Measurements from ENCODE around the gene PPOX.

Gene PPOX

DNA sequence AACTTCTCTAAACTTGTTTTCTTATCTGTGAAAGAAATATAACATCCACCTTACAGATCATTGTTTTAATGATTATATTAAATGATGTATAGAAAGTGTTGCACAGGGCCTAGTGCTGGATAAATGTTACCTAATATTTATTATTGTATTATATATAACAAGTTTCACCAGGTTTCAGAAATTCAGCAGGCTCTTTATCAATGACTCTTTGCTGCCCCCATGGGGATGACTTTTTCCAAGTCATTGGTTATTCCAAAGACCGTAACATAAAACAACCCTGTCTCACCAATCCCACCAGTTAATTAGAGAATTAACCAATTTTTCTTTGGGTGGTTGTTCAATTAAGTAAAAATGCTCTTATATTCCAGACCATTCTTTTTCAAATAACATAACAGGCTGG, 26.5 kb upstream of the PPOX start:
- no peaks in the 10 kb centered on the region for H3K27me3 ChIP-seq (ENCODE audit: control insufficient read depth in 1 of 2, insufficient read depth in 1 of 2, low read length in 2 of 2)
- peaks cover 0 to 1% of the 10 kb centered on the region in 2 experiments for H3K36me3 ChIP-seq (ENCODE audit: control insufficient read depth in 1 of 2, insufficient read depth in 2 of 2, low read depth in 1 of 2, low read length in 2 of 2)
- H2BK120ac ChIP-seq (ENCODE audit: low read depth, low read length): no peak overlapping the region
- no peak overlapping the region for H4K8ac ChIP-seq (ENCODE audit: low read length)
- H3K18ac ChIP-seq (ENCODE audit: low read depth in 1 of 2, low read length in 2 of 2): no peak overlapping the region
- no peak overlapping the region for H3K23ac ChIP-seq (ENCODE audit: low read length in 2 of 2)
- no peak overlapping the region for H2BK12ac ChIP-seq (ENCODE audit: low read length in 2 of 2)
- H2AFZ ChIP-seq (ENCODE audit: low read depth, low read length): no peak overlapping the region
- no peak overlapping the region for H3K9ac ChIP-seq (ENCODE audit: low read length)
- no peak overlapping the region for H2AK5ac ChIP-seq (ENCODE audit: low read length, severe bottlenecking)
- no peak overlapping the region for H3K4ac ChIP-seq (ENCODE audit: low read depth in 1 of 2, low read length in 2 of 2)
- H4K91ac ChIP-seq (ENCODE audit: low read length): no peak overlapping the region
- no peak overlapping the region for H3K27ac ChIP-seq (ENCODE audit: low read length, poor library complexity, severe bottlenecking)
- peak; percentile 70 for DNase-seq
- H2BK15ac ChIP-seq (ENCODE audit: low read depth, poor library complexity, severe bottlenecking): no peak overlapping the region
- H3K4me3 ChIP-seq (ENCODE audit: insufficient read depth in 1 of 2, low read depth in 1 of 2, low read length in 2 of 2): no peak overlapping the region
- H2BK5ac ChIP-seq (ENCODE audit: low read depth, low read length, poor library complexity, severe bottlenecking): no peak overlapping the region
- H3K79me1 ChIP-seq (replicated peaks; ENCODE audit: low read length, poor library complexity, severe bottlenecking): peaks cover 29% of the 10 kb centered on the region
- H3K14ac ChIP-seq (ENCODE audit: low read length in 2 of 2): no peak overlapping the region
- H3K4me1 ChIP-seq (ENCODE audit: control insufficient read depth, insufficient read depth, low read depth, low read length): no peaks in the 10 kb centered on the region
- H3K4me2 ChIP-seq (ENCODE audit: low read length, poor library complexity, severe bottlenecking): no peak overlapping the region
- WGBS: no CpG with 5 or more reads among the region's 1 CpG
- no peaks in the 10 kb centered on the region for H3K9me3 ChIP-seq (ENCODE audit: control insufficient read depth, low read length)

DNA sequence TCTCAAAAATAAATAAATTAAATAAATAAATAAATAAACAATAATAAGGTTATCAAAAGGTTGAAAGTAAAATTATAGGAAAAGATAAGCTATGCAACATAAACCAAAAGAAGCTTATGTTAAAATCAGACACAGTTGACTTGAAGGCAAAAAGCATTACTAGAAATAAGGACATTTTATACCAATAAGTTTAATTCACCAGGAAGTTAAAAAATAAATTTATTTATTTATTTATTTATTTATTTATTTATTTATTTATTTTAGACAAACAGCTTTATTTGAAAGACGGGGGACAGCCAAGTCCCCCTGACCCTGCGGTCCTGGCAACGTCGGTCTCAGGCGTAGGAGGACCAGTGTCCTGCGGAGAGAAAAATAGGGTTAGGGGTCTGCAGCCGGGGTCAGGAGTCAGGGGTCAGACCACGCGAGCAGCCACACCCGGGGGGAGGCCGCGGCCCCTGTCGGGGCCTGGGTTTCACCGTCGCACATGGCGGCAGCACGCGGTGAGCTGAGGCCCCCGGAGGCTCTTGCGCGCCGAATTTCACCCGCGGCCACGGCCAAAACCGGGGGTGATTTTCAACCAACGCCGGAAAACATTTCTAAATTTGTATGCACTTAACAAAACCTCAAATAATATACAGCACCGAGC, 25.3 kb upstream of the PPOX start:
- 96% methylated on average over 29 of the region's 29 CpGs for WGBS
- no peak overlapping the region for H3K4me2 ChIP-seq (ENCODE audit: low read length, poor library complexity, severe bottlenecking)
- H2BK120ac ChIP-seq (ENCODE audit: low read depth, low read length): no peak overlapping the region

DNA sequence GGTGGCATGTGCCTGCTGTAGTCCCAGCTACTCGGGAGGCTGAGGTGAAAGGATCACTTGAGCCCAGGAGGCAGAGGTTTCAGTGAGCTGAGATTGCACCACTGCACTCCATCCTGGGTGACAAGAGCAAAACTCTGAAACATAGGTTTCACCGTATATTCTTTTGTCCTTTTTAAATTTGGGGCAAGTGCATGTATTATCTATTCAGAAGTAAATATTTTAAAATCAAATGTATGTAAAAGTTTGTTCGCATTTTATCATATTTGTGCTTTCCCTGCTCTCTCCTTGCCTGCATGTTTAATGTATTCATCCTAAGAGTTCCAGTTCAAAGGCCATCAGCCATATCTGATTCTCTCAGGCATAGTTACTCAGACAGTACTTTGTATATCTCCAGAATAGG, 20.4 kb upstream of the PPOX start:
- no peak for DNase-seq
- H2BK12ac ChIP-seq (ENCODE audit: low read length in 2 of 2): no peak overlapping the region

More for the DNA sequence above, 25.3 kb upstream of the PPOX start:
- H2AFZ ChIP-seq (ENCODE audit: low read depth, low read length): no peak overlapping the region
- H3K27ac ChIP-seq (ENCODE audit: low read length, poor library complexity, severe bottlenecking): no peak overlapping the region
- no peak overlapping the region for H2AK5ac ChIP-seq (ENCODE audit: low read length, severe bottlenecking)
- H3K79me1 ChIP-seq (replicated peaks; ENCODE audit: low read length, poor library complexity, severe bottlenecking): peaks cover 24% of the 10 kb centered on the region
- H3K4me3 ChIP-seq (ENCODE audit: insufficient read depth in 1 of 2, low read depth in 1 of 2, low read length in 2 of 2): no peak overlapping the region
- no peak overlapping the region for H3K4ac ChIP-seq (ENCODE audit: low read depth in 1 of 2, low read length in 2 of 2)
- H3K9ac ChIP-seq (ENCODE audit: low read length): no peak overlapping the region
- no peak overlapping the region for H4K8ac ChIP-seq (ENCODE audit: low read length)
- H3K23ac ChIP-seq (ENCODE audit: low read length in 2 of 2): no peak overlapping the region
- H3K27me3 ChIP-seq (ENCODE audit: control insufficient read depth in 1 of 2, insufficient read depth in 1 of 2, low read length in 2 of 2): no peaks in the 10 kb centered on the region
- H3K18ac ChIP-seq (ENCODE audit: low read depth in 1 of 2, low read length in 2 of 2): no peak overlapping the region
- H2BK15ac ChIP-seq (ENCODE audit: low read depth, poor library complexity, severe bottlenecking): no peak overlapping the region
- H3K9me3 ChIP-seq (ENCODE audit: control insufficient read depth, low read length): no peaks in the 10 kb centered on the region
- no peak overlapping the region for H2BK5ac ChIP-seq (ENCODE audit: low read depth, low read length, poor library complexity, severe bottlenecking)
- no peak overlapping the region for H3K14ac ChIP-seq (ENCODE audit: low read length in 2 of 2)
- DNase-seq: no peak
- H3K36me3 ChIP-seq (ENCODE audit: control insufficient read depth in 1 of 2, insufficient read depth in 2 of 2, low read depth in 1 of 2, low read length in 2 of 2): no peaks in the 10 kb centered on the region
- H3K4me1 ChIP-seq (ENCODE audit: control insufficient read depth, insufficient read depth, low read depth, low read length): no peaks in the 10 kb centered on the region
- H4K91ac ChIP-seq (ENCODE audit: low read length): no peak overlapping the region
- no peak overlapping the region for H2BK12ac ChIP-seq (ENCODE audit: low read length in 2 of 2)

GRCh38 chr1:161153176-161153575, 13.1 kb upstream of the PPOX start:
- H2BK15ac ChIP-seq (ENCODE audit: low read depth, poor library complexity, severe bottlenecking): no peak overlapping the region
- peak overlapping the region in 1 of 2 experiments; percentile 90 for H3K4me3 ChIP-seq (ENCODE audit: insufficient read depth in 1 of 2, low read depth in 1 of 2, low read length in 2 of 2)
- H3K23ac ChIP-seq (ENCODE audit: low read length in 2 of 2): no peak overlapping the region
- no peaks in the 10 kb centered on the region for H3K27me3 ChIP-seq (ENCODE audit: control insufficient read depth in 1 of 2, insufficient read depth in 1 of 2, low read length in 2 of 2)
- H3K4me1 ChIP-seq (ENCODE audit: control insufficient read depth, insufficient read depth, low read depth, low read length): peaks cover 1% of the 10 kb centered on the region
- no peak overlapping the region for H4K91ac ChIP-seq (ENCODE audit: low read length)
- H4K8ac ChIP-seq (ENCODE audit: low read length): peak overlapping the region; percentile 93
- peak overlapping the region; percentile 95 for H3K9ac ChIP-seq (ENCODE audit: low read length)
- peak overlapping the region; percentile 53 for H3K4me2 ChIP-seq (ENCODE audit: low read length, poor library complexity, severe bottlenecking)
- no peak overlapping the region for H3K18ac ChIP-seq (ENCODE audit: low read depth in 1 of 2, low read length in 2 of 2)
- H2AK5ac ChIP-seq (ENCODE audit: low read length, severe bottlenecking): no peak overlapping the region
- H3K4ac ChIP-seq (ENCODE audit: low read depth in 1 of 2, low read length in 2 of 2): peak overlapping the region in 1 of 2 experiments; percentile 37
- no peak for DNase-seq
- H3K9me3 ChIP-seq (ENCODE audit: control insufficient read depth, low read length): no peaks in the 10 kb centered on the region
- H3K14ac ChIP-seq (ENCODE audit: low read length in 2 of 2): no peak overlapping the region
- no peak overlapping the region for H3K27ac ChIP-seq (ENCODE audit: low read length, poor library complexity, severe bottlenecking)
- H3K79me1 ChIP-seq (replicated peaks; ENCODE audit: low read length, poor library complexity, severe bottlenecking): peaks cover 14% of the 10 kb centered on the region
- no peak overlapping the region for H2BK12ac ChIP-seq (ENCODE audit: low read length in 2 of 2)
- peaks cover 4 to 14% of the 10 kb centered on the region in 2 experiments for H3K36me3 ChIP-seq (ENCODE audit: control insufficient read depth in 1 of 2, insufficient read depth in 2 of 2, low read depth in 1 of 2, low read length in 2 of 2)
- H2BK120ac ChIP-seq (ENCODE audit: low read depth, low read length): no peak overlapping the region
- WGBS: 43% methylated on average over 8 of the region's 9 CpGs
- no peak overlapping the region for H2BK5ac ChIP-seq (ENCODE audit: low read depth, low read length, poor library complexity, severe bottlenecking)
- no peak overlapping the region for H2AFZ ChIP-seq (ENCODE audit: low read depth, low read length)

More for the DNA sequence above, 20.4 kb upstream of the PPOX start:
- WGBS: 95% methylated on average over 2 of the region's 3 CpGs
- H3K27me3 ChIP-seq (ENCODE audit: control insufficient read depth in 1 of 2, insufficient read depth in 1 of 2, low read length in 2 of 2): no peaks in the 10 kb centered on the region
- H3K4ac ChIP-seq (ENCODE audit: low read depth in 1 of 2, low read length in 2 of 2): no peak overlapping the region
- H3K14ac ChIP-seq (ENCODE audit: low read length in 2 of 2): no peak overlapping the region
- H3K4me3 ChIP-seq (ENCODE audit: insufficient read depth in 1 of 2, low read depth in 1 of 2, low read length in 2 of 2): no peak overlapping the region
- no peak overlapping the region for H4K91ac ChIP-seq (ENCODE audit: low read length)
- H2BK5ac ChIP-seq (ENCODE audit: low read depth, low read length, poor library complexity, severe bottlenecking): no peak overlapping the region
- no peak overlapping the region for H2AFZ ChIP-seq (ENCODE audit: low read depth, low read length)
- no peak overlapping the region for H2AK5ac ChIP-seq (ENCODE audit: low read length, severe bottlenecking)
- H3K4me1 ChIP-seq (ENCODE audit: control insufficient read depth, insufficient read depth, low read depth, low read length): no peaks in the 10 kb centered on the region
- H3K4me2 ChIP-seq (ENCODE audit: low read length, poor library complexity, severe bottlenecking): no peak overlapping the region
- no peaks in the 10 kb centered on the region for H3K36me3 ChIP-seq (ENCODE audit: control insufficient read depth in 1 of 2, insufficient read depth in 2 of 2, low read depth in 1 of 2, low read length in 2 of 2)
- no peak overlapping the region for H3K9ac ChIP-seq (ENCODE audit: low read length)
- no peak overlapping the region for H4K8ac ChIP-seq (ENCODE audit: low read length)
- H3K27ac ChIP-seq (ENCODE audit: low read length, poor library complexity, severe bottlenecking): no peak overlapping the region
- H3K79me1 ChIP-seq (replicated peaks; ENCODE audit: low read length, poor library complexity, severe bottlenecking): peaks cover 4% of the 10 kb centered on the region
- no peak overlapping the region for H3K18ac ChIP-seq (ENCODE audit: low read depth in 1 of 2, low read length in 2 of 2)
- no peaks in the 10 kb centered on the region for H3K9me3 ChIP-seq (ENCODE audit: control insufficient read depth, low read length)
- no peak overlapping the region for H2BK120ac ChIP-seq (ENCODE audit: low read depth, low read length)
- no peak overlapping the region for H3K23ac ChIP-seq (ENCODE audit: low read length in 2 of 2)
- H2BK15ac ChIP-seq (ENCODE audit: low read depth, poor library complexity, severe bottlenecking): no peak overlapping the region
